GM11168 (cell line): Measurements from ENCODE around the gene CAMKK2.
"Not testable (repeated sequence)": the region's sequence is repeated elsewhere in the genome, so short reads cannot be mapped to it uniquely, and the experiment has no call there.

ENCODE experiments used
- in situ Hi-C: fragments of 300-500 bp; cut with MboI; formaldehyde crosslinking; loops from one replicate; pipeline ENCODE4 v1.12.0; 2022; ENCODE audit warnings: low sequenced_read_pairs; ENCODE audit not compliant: unreplicated experiment

Gene CAMKK2

GRCh38 chr12:121229826-121230537 is 66.5 kb downstream of the CAMKK2 start:
- in situ Hi-C loops, result not testable (repeated sequence)

DNA sequence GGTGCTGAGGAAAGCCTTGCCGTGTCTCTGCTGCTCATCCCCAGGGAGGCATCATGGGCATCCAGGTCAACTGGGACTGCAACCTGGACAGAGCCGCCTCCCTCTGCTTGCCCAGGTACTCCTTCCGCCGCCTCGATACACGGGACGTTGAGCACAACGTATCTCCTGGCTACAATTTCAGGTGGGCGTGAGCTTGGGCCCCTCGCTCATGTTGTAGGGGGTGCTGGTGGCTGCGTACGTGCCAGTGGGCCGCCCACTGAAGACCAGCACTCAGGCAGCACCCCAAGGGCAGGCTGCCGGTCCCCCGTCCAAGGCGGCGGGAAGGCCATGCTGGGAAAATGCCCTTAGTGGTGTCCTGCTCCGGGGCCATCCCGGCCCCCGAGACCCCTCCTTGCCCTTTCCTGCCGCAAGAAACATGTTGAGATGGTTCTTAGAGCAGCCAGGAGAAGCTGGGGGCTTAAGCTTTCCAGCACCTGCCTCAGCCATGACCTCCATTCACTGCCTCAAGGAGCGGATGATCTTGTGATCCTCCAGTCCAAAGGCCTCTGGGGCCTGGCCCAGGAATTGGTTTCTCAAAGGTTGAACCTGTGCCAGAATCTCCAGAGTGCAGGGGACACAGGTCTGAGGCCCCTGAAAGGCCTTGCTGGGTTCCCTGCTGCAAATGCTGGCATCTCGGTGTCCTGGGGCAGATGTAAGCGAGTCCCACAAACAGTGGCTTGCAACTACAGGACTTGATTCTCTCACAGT is 67.4 kb downstream of the CAMKK2 start:
- in situ Hi-C loops, result no loop called here

GRCh38 chr12:121227294-121227693 is 69.2 kb downstream of the CAMKK2 start:
- in situ Hi-C loops, result no loop called here

GRCh38 chr12:121226871-121227270 is 69.6 kb downstream of the CAMKK2 start:
- in situ Hi-C loops, result not testable (repeated sequence)

GRCh38 chr12:121226399-121226798 is 70.1 kb downstream of the CAMKK2 start:
- in situ Hi-C loops, result no loop called here

GRCh38 chr12:121224591-121224990 is 71.9 kb downstream of the CAMKK2 start:
- in situ Hi-C loops, result no loop called here

GRCh38 chr12:121223292-121224285 is 72.9 kb downstream of the CAMKK2 start:
- in situ Hi-C loops, result no loop called here

- in situ Hi-C loops, result no loop called here
Observed at GRCh38 chr12:121222847-121223246, 73.7 kb downstream of the CAMKK2 start.

DNA sequence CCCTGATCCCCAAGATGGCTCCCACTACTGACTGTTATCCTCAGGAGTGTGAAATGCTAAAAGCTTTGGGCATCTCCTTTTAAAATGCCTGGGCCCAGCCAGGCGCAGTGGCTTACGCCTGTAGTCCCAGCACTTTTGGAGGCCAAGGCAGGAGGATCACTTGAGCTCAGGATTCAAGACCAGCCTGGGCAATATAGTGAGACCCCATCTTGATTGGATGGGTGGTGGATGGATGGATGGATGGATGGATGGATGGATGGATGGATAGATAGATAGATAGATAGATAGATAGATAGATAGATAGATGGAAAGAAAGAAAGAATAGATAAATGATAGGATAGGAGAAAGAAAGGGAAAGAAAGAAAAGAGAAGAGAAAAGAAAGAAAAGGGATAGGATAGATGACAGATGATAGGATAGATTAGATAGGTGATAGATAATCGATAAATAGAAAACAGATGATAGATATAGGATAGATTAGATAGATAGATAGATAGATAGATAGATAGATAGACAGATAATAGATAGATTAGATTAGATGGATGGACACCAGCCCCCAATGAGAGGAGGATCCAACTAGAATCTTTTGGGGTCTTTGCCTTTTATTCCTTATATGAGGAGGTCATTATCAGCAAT is 77.0 kb downstream of the CAMKK2 start:
- in situ Hi-C loops, result no loop called here

- in situ Hi-C loops, result no loop called here
Observed at GRCh38 chr12:121218588-121219352, 77.7 kb downstream of the CAMKK2 start.

GRCh38 chr12:121217761-121218160 is 78.7 kb downstream of the CAMKK2 start:
- in situ Hi-C loops, result no loop called here

GRCh38 chr12:121217063-121217462 is 79.4 kb downstream of the CAMKK2 start:
- in situ Hi-C loops, result no loop called here

GRCh38 chr12:121216102-121216501 is 80.4 kb downstream of the CAMKK2 start:
- in situ Hi-C loops, result no loop called here

DNA sequence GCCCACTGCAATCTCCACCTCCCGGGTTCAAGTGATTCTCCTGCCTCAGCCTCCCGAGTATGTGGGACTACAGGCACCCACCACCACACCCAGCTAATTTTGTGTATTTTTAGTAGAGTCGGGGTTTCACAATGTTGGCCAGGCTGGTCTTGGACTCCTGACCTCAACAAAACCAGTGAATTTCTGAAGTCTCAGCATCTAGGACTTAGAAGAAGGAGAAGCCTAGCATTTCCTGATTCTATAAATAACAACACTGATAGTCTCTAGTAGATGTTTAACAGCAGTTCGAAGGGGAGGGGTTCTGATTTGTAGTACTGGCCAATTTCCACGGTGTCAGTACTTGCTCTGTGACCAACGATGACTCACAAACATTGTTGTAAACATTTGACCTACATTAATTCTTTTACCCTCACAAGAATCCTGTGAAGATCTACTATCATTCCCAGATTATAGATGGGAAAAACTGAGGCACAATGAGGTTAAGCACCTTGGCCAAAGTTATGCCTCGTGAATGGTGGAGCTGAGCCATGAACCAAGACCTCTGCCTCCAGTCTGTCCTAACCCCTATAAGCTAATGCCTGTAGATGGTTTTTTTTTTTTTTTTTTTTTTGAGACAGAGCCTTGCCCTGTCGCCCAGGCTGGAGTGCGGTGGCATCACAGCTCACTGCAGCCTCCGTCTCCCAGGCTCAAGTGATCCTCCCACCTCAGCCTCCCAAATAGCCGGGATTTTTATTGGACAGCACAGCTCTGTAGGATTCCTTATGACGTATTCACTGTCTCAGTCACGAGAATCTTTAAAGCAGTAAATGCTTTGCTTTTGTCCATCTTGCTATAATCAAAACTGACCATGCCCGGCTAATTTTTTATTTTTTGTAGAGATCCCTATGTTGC is 81.4 kb downstream of the CAMKK2 start:
- in situ Hi-C loops, result no loop called here

DNA sequence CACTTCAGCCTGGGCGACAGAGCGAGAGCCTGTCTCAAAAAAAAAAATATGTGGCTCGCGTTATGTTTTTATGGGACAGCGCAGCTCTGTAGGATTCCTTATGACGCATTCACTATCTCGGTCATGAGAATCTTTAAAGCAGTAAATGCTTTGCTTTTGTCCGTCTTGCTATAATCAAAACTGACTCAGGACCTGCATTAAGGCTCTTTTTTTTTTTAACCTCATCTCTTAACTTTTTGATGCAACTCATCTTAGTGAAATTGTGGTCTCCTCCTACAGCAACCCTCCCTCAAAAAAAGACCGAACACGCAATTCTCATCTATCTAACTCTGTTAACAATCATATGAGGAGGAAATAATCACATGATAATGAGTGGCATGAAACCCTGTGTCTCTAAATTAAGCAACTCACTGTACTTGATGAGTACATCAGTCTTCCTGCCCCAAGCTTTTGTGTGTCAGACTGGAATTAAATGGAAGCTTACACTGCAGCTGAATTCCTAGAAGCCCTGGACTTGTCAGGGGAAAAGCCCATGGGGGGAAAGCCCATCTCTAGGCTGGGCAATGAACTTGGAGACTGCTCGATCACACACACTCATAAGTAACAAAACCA is 82.2 kb downstream of the CAMKK2 start:
- in situ Hi-C loops, result no loop called here

- in situ Hi-C loops, result no loop called here
Observed at GRCh38 chr12:121212875-121213274, 83.6 kb downstream of the CAMKK2 start.

- in situ Hi-C loops, result no loop called here
Observed at GRCh38 chr12:121209624-121210572, 86.6 kb downstream of the CAMKK2 start, which contains the start of gene P2RX4. TSS of gene P2RX4 (plus strand) at chr12:121210129. CDS start at chr12:121210165, 36 bp downstream.
